Sigmoid colon (tissue), 7 donors: ENCODE results near the gene ALDH18A1. TPM values are rescaled to one million over a fixed set of nuclear protein-coding genes. Genes with fewer than 3 reads are reported as not detected.

Source experiments
- DNase-seq: peaks from one replicate; pipeline ENCODE4 v3.0.0-alpha.2; 2019
- H3K27ac ChIP-seq, 4 donors: fragments of 200-600 bp; sonication (generic); one replicate each; pipeline ENCODE4 v1.5.1; 2016 to 2019; ENCODE audit warnings: mild to moderate bottlenecking in 1 of 4
- H3K27me3 ChIP-seq, 3 donors: fragments of 200-600 bp; sonication (generic); one replicate each; pipeline ENCODE4 v1.5.1; 2019; ENCODE audit warnings: mild to moderate bottlenecking in 1 of 3
- H3K36me3 ChIP-seq, 4 donors: fragments of 200-600 bp; sonication (generic); one replicate each; pipeline ENCODE4 v1.5.1; 2016 to 2019
- H3K4me1 ChIP-seq, 4 donors: fragments of 200-600 bp; sonication (generic); one replicate each; pipeline ENCODE4 v1.5.1; 2017 to 2019
- H3K4me3 ChIP-seq, 4 donors: fragments of 200-600 bp; sonication (generic); one replicate each; pipeline ENCODE4 v1.5.1; 2017 to 2019; ENCODE audit warnings: mild to moderate bottlenecking in 2 of 4, moderate library complexity in 1 of 4
- H3K9me3 ChIP-seq, 4 donors: fragments of 200-600 bp in 3 of 4; sonication (generic) in 3 of 4; one replicate each; pipeline versions ENCODE4 v1.5.1 to v1.6.1; 2013 to 2019
- CTCF ChIP-seq, 4 experiments: fragments of 450-650 bp in 3 of 4; fragments of 200-600 bp in 1 of 4; IDR thresholded peaks; one replicate each; pipeline ENCODE4 v1.5.1; 2016 to 2019; ENCODE audit warnings: antibody characterized with exemption in 4 of 4, mild to moderate bottlenecking in 3 of 4, moderate library complexity in 2 of 4
- EP300 ChIP-seq, 4 donors: sonication (generic); formaldehyde crosslinking; IDR thresholded peaks; one replicate each; pipeline ENCODE4 v1.6.1; 2017; ENCODE audit warnings: antibody characterized with exemption in 4 of 4
- POLR2A ChIP-seq, 2 donors: fragments of 450-650 bp; IDR thresholded peaks; one replicate each; pipeline ENCODE4 v1.6.1; 2016; ENCODE audit warnings: antibody characterized with exemption in 2 of 2, mild to moderate bottlenecking in 2 of 2, moderate library complexity in 2 of 2
- POLR2AphosphoS5 ChIP-seq, 4 donors: sonication (generic); formaldehyde crosslinking; IDR thresholded peaks; one replicate each; pipeline ENCODE4 v1.6.1; 2017; ENCODE audit warnings: antibody characterized with exemption in 4 of 4
- WGBS, 2 donors: extraction: QIAGEN DNeasy Blood & Tissue Kit; methylation state at CpG; one replicate each; pipeline ENCODE4 v1.1.7; 2013; 5-methylcytosine and 5-hydroxymethylcytosine counted together
- intact Hi-C: fragments of 100-400 bp; cut with DNase I; formaldehyde crosslinking; loops from one replicate; pipeline ENCODE4 v1.15.1; 2023
- polyA plus RNA-seq, 3 donors: library from polyadenylated mRNA; stranded (reverse); fragments of 200-250 nt; gene quantifications; one replicate each; pipeline ENCODE4 v1.2.3, GENCODE V29; 2013
- total RNA-seq, 4 donors: library from RNA; depleted of rRNA; stranded (reverse); fragments of >200 nt; gene quantifications; one replicate each; pipeline ENCODE4 v1.1.0, GENCODE V29; 2016
- donor health status: healthy with polysubstance abuse.
- donor health status: Bipolar disorder and iron deficiency.
- donor health status: healthy.

The ALDH18A1 gene
- total and polyA plus RNA-seq, 7 donors: 17.1 to 42.1 (median 24.6) TPM

- Histone ChIP-seq H3K36me3 (peaks cover 0 to 28% (median 0%) of the 10 kb centered on the region in 4 donors), H3K4me1 (peaks cover 0 to 17% (median 15%) of the 10 kb centered on the region in 4 donors), H3K27ac (peak within 1 kb of the TSS; percentile 82 to 86 (median 85)), H3K27me3 (no peaks in the 10 kb centered on the region), H3K9me3 (no peaks in the 10 kb centered on the region), H3K4me3 (peak within 1 kb of the TSS; percentile 61 to 81 (median 65))
- TF ChIP-seq POLR2A (IDR thresholded peaks at IDR 0.05) (peak; percentile 74 to 75), EP300 (IDR thresholded peaks at IDR 0.05) (no peak), POLR2AphosphoS5 (IDR thresholded peaks at IDR 0.05) (peak; percentile 86 to 97 (median 93)), CTCF (IDR thresholded peaks at IDR 0.05) (peak; percentile 98 to 100 (median 99))
- intact Hi-C loops: loop anchor here (1.0 to 5.0 kb wide), 4 partner anchors 147 to 598 kb away; partner anchors contain the start of gene CC2D2B
- 0% methylated on average over 53 of the region's 53 CpGs for WGBS, 2 donors
- DNase-seq: peak; percentile 99
These were observed 37.4 kb upstream of the ALDH18A1 start, which contains the start of gene TCTN3 for GRCh38 chr10:95693668-95694534. Gene TCTN3, minus strand, starts transcription at chr10:95693927. Its CDS starts 28 bp downstream, at chr10:95693899.

- no peaks in the 10 kb centered on the region for H3K27me3 ChIP-seq
- peaks cover 0 to 17% (median 15%) of the 10 kb centered on the region in 4 donors for H3K4me1 ChIP-seq
- no peak for DNase-seq
- peak overlapping the region; percentile 82 to 86 (median 85) for H3K27ac ChIP-seq
- TF ChIP-seq EP300 (IDR thresholded peaks at IDR 0.05) (no peak), POLR2A (IDR thresholded peaks at IDR 0.05) (no peak), POLR2AphosphoS5 (IDR thresholded peaks at IDR 0.05) (no peak), CTCF (IDR thresholded peaks at IDR 0.05) (no peak)
- H3K9me3 ChIP-seq: no peaks in the 10 kb centered on the region
- WGBS, 2 donors: 5 to 15% methylated on average over 15 of the region's 15 CpGs
- intact Hi-C loops: loop anchor here (5.0 kb wide), 1 partner anchor 599 kb away; no protein-coding TSS in a partner anchor
- H3K36me3 ChIP-seq: peaks cover 0 to 34% (median 0%) of the 10 kb centered on the region in 4 donors
- peak overlapping the region; percentile 61 to 81 (median 65) for H3K4me3 ChIP-seq
These were observed 36.7 kb upstream of the ALDH18A1 start for GRCh38 chr10:95693071-95693667.

GRCh38 chr10:95691281-95691680 is 34.8 kb upstream of the ALDH18A1 start:
- WGBS, 2 donors: 87 to 97% methylated on average over 2 of the region's 2 CpGs
- no peaks in the 10 kb centered on the region for H3K9me3 ChIP-seq
- no peak for DNase-seq
- no peak overlapping the region for H3K27ac ChIP-seq
- no peaks in the 10 kb centered on the region for H3K27me3 ChIP-seq
- H3K4me3 ChIP-seq: no peak overlapping the region
- peaks cover 4 to 51% (median 8%) of the 10 kb centered on the region in 4 donors for H3K36me3 ChIP-seq
- peaks cover 0 to 17% (median 15%) of the 10 kb centered on the region in 4 donors for H3K4me1 ChIP-seq
- TF ChIP-seq EP300 (IDR thresholded peaks at IDR 0.05): no peak
- no peak for TF ChIP-seq CTCF (IDR thresholded peaks at IDR 0.05)
- no peak for TF ChIP-seq POLR2A (IDR thresholded peaks at IDR 0.05)
- no peak for TF ChIP-seq POLR2AphosphoS5 (IDR thresholded peaks at IDR 0.05)
- intact Hi-C loops: loop anchor here (5.0 kb wide), 1 partner anchor 601 kb away; no protein-coding TSS in a partner anchor

DNA sequence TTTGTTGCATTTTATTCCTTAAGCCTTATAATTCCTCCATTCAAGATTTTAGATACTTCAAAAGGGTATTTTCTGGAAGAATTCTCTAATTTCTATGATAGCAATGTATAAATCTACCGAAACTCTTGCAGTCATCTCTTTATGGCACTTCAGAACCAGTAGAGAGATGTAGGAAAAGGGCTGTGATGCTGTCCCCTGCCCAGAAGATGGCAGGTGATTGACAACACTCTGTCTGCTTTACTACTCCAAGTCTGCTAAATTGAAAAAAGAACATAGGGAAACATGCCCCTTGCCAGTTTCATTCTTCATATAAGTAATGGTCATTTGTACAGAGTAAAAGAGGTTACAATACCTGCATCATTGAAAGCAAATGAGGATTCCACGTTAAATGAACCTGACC is 32.1 kb upstream of the ALDH18A1 start:
- 58 to 77% methylated on average over 2 of the region's 2 CpGs for WGBS, 2 donors
- Histone ChIP-seq H3K27ac (no peak overlapping the region), H3K9me3 (no peaks in the 10 kb centered on the region), H3K4me1 (peaks cover 0 to 17% (median 15%) of the 10 kb centered on the region in 4 donors), H3K4me3 (no peak overlapping the region), H3K36me3 (peaks cover 12 to 77% (median 21%) of the 10 kb centered on the region in 4 donors), H3K27me3 (no peaks in the 10 kb centered on the region)
- no peak for TF ChIP-seq CTCF (IDR thresholded peaks at IDR 0.05)
- DNase-seq: no peak
- intact Hi-C loops: no loop called here
